Measurements from ENCODE around the gene RSPH3. TPM values are rescaled to one million over a fixed set of nuclear protein-coding genes. Genes with fewer than 3 reads are reported as not detected.
A peak's percentile ranks its signal among the peaks of the same experiment; 100 is the strongest.

The RSPH3 gene
- total RNA-seq, 1 experiment from 2014 or later, result 3.1 TPM

DNA sequence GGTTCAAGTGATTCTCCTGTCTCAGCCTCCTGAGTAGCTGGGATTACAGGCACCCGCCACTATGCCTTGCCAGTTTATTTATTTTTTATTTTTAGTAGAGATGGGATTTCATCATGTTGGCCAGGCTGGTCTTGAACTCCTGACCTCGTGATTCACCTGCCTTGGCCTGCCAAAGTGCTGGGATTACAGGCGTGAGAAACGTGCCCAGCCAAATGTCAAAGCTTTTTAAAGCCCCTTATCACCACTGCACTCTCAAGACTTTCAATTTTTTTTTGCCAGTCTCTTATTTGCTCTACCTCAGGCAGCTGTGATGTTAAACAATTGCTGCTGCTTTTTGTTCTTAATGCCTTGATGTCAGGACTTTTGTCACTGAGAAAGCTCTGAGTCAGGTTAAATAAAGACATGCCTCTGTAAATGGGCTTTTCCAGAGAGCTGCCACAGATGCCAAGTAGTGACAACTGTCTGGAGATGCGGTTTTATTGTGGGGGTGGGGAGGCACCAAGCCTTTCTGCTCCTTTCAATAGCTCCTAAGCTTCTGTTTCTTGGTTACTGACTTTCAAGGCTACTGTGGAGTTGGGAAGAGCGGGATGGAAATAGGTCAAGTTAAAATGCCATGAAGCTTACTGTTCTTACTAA, 29.2 kb downstream of the RSPH3 start:
- H3F3A ChIP-seq (ENCODE audit: low read length, unreplicated experiment), result no peaks in the 10 kb centered on the region
- H3K9ac ChIP-seq (ENCODE audit: low read length), result no peak overlapping the region
- H3K27me3 ChIP-seq (ENCODE audit: low read length), result no peaks in the 10 kb centered on the region
- no peaks in the 10 kb centered on the region for H4K20me1 ChIP-seq (ENCODE audit: low read length)
- no peaks in the 10 kb centered on the region for H3K79me2 ChIP-seq (ENCODE audit: low read length)
- peaks cover 7% of the 10 kb centered on the region; the same call in 1 of the 2 replicates for H3K36me3 ChIP-seq (ENCODE audit: low read depth, low read length)
- ChIA-PET POLR2A (ENCODE audit: unreplicated experiment) (no interaction called here), CTCF (no interaction called here)
- H3K9me2 ChIP-seq (replicated peaks; ENCODE audit: low read length), result no peaks in the 10 kb centered on the region
- 0 out of 2 replicates have a peak overlapping the region, but pooled peaks have one; percentile 11 for H3K27ac ChIP-seq (ENCODE audit: low read length)
- no TSS peak for BruUV-seq (replicated peaks)
- TF ChIP-seq EZH2 (IDR thresholded peaks at IDR 0.05; ENCODE audit: low read length, unreplicated experiment) (no peak), EZH2phosphoT487 (IDR thresholded peaks at IDR 0.05; ENCODE audit: borderline replicate concordance, low read length) (no peak)
- TF ChIP-seq, protein P1, sequence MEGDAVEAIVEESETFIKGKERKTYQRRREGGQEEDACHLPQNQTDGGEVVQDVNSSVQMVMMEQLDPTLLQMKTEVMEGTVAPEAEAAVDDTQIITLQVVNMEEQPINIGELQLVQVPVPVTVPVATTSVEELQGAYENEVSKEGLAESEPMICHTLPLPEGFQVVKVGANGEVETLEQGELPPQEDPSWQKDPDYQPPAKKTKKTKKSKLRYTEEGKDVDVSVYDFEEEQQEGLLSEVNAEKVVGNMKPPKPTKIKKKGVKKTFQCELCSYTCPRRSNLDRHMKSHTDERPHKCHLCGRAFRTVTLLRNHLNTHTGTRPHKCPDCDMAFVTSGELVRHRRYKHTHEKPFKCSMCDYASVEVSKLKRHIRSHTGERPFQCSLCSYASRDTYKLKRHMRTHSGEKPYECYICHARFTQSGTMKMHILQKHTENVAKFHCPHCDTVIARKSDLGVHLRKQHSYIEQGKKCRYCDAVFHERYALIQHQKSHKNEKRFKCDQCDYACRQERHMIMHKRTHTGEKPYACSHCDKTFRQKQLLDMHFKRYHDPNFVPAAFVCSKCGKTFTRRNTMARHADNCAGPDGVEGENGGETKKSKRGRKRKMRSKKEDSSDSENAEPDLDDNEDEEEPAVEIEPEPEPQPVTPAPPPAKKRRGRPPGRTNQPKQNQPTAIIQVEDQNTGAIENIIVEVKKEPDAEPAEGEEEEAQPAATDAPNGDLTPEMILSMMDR (conservative IDR thresholded peaks at IDR 0.05; ENCODE audit: low read depth, low read length), result no peak
- intact Hi-C loops (cut with micrococcal nuclease), result loop anchor here (5.0 kb wide), 1 partner anchor 103 kb away; no protein-coding TSS in a partner anchor
- no peak overlapping the region for H3K4me2 ChIP-seq (ENCODE audit: low read length)
- no peak overlapping the region for H3K4me3 ChIP-seq (ENCODE audit: low read length)
- H2AFZ ChIP-seq (ENCODE audit: low read length), result no peak overlapping the region
- peaks cover 4% of the 10 kb centered on the region; the same call in 1 of the 2 replicates for H3K4me1 ChIP-seq (ENCODE audit: insufficient read depth, low read length)
- H3K9me3 ChIP-seq (ENCODE audit: low read length), result 0 out of 2 replicates have a peak, but pooled peaks cover 5% of the 10 kb centered on the region
- ATAC-seq, result no peak
- peak; percentile 15 for DNase-seq

DNA sequence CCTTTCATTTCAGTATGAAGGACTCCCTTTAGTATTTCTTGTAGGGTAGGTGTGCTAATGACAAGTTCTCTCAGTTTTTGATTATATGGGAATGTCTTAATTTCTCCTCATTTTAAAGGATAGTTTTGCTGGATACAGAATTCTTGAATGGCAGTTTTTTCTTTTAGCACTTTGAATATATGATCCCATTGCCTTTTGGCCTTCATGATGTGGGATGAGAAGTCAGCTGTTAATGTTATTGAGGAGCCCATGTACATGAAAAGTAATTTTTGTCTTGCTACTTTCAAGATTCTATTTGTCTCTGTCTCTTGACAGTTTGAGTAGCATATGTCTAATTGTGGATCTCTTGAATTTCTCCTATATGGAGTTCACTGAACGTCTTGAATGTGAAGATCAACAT, 30.9 kb downstream of the RSPH3 start:
- ATAC-seq, result no peak

More for the DNA sequence above, 30.9 kb downstream of the RSPH3 start:
- no peaks in the 10 kb centered on the region for H3K27me3 ChIP-seq (ENCODE audit: low read length)
- H3K36me3 ChIP-seq (ENCODE audit: low read depth, low read length), result peaks cover 7% of the 10 kb centered on the region; the same call in 1 of the 2 replicates
- H4K20me1 ChIP-seq (ENCODE audit: low read length), result no peaks in the 10 kb centered on the region
- no peaks in the 10 kb centered on the region for H3K9me2 ChIP-seq (replicated peaks; ENCODE audit: low read length)
- no peak overlapping the region for H2AFZ ChIP-seq (ENCODE audit: low read length)
- no peak overlapping the region for H3K4me2 ChIP-seq (ENCODE audit: low read length)
- TF ChIP-seq, protein P1 (conservative IDR thresholded peaks at IDR 0.05; ENCODE audit: low read depth, low read length), result no peak
- no peak overlapping the region for H3K4me3 ChIP-seq (ENCODE audit: low read length)
- ChIA-PET POLR2A (ENCODE audit: unreplicated experiment) (no interaction called here), CTCF (no interaction called here)
- DNase-seq, result no peak
- no peak overlapping the region for H3K27ac ChIP-seq (ENCODE audit: low read length)
- H3K79me2 ChIP-seq (ENCODE audit: low read length), result no peaks in the 10 kb centered on the region
- 0 out of 2 replicates have a peak, but pooled peaks cover 5% of the 10 kb centered on the region for H3K9me3 ChIP-seq (ENCODE audit: low read length)
- intact Hi-C loops (cut with micrococcal nuclease), result no loop called here
- H3K4me1 ChIP-seq (ENCODE audit: insufficient read depth, low read length), result peaks cover 4% of the 10 kb centered on the region; the same call in 1 of the 2 replicates
- no TSS peak for BruUV-seq (replicated peaks)
- no peaks in the 10 kb centered on the region for H3F3A ChIP-seq (ENCODE audit: low read length, unreplicated experiment)
- no peak overlapping the region for H3K9ac ChIP-seq (ENCODE audit: low read length)

Measured in PC-3 (cell line).